ENCODE measurements around the gene ZFAND4.

- no peak for TF ChIP-seq CTCF (IDR thresholded peaks at IDR 0.05; ENCODE audit: insufficient read depth, low read length, poor library complexity, severe bottlenecking)
- TF ChIP-seq EZH2phosphoT487 (conservative IDR thresholded peaks at IDR 0.05; ENCODE audit: low read length) = no peak
Observed at GRCh38 chr10:45575966-45576597, 96.5 kb downstream of the ZFAND4 start.
